ENCODE measurements around the gene DNAH3.

DNA sequence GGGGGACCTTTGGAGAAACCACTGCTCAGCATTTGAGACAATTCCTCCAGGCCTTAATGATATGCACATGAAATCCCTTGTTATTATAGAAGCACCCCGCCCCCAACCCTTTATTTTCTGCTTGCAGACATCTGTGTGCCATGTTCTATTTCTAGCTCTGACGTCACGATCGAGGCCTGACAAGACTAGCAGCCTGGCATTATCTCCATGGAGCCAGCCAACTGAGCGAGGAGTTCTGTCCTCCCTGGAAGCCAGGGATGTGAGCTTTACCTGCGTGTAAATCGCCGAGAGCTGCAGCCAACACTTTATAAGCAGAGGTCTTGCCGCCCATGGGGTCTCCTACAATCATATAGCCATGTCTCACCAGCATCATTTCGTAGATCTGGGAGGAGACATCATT, 116.9 kb downstream of the DNAH3 start:
- TF ChIP-seq, protein P1, sequence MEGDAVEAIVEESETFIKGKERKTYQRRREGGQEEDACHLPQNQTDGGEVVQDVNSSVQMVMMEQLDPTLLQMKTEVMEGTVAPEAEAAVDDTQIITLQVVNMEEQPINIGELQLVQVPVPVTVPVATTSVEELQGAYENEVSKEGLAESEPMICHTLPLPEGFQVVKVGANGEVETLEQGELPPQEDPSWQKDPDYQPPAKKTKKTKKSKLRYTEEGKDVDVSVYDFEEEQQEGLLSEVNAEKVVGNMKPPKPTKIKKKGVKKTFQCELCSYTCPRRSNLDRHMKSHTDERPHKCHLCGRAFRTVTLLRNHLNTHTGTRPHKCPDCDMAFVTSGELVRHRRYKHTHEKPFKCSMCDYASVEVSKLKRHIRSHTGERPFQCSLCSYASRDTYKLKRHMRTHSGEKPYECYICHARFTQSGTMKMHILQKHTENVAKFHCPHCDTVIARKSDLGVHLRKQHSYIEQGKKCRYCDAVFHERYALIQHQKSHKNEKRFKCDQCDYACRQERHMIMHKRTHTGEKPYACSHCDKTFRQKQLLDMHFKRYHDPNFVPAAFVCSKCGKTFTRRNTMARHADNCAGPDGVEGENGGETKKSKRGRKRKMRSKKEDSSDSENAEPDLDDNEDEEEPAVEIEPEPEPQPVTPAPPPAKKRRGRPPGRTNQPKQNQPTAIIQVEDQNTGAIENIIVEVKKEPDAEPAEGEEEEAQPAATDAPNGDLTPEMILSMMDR (IDR thresholded peaks at IDR 0.05; ENCODE audit: low read length), result no peak
- no peak for TF ChIP-seq EZH2 (optimal IDR thresholded peaks at IDR 0.05; ENCODE audit: low read depth, low read length)
